GM19043 (cell line): Measurements from ENCODE around the gene FGF13.

Source experiments
- ATAC-seq: cut with Tn5 transposase; IDR thresholded peaks from one replicate; pipeline ENCODE4 v1.9.1; 2021; ENCODE audit warnings: low read depth; ENCODE audit not compliant: unreplicated experiment

FGF13 gene

GRCh38 chrX:138669693-138670092 lies 41.8 kb downstream of the FGF13 start:
- ATAC-seq = no peak

GRCh38 chrX:138664466-138664865 lies 47.1 kb downstream of the FGF13 start:
- no peak for ATAC-seq

- no peak for ATAC-seq
Observed at GRCh38 chrX:138664016-138664415, 47.5 kb downstream of the FGF13 start.

GRCh38 chrX:138651494-138651893 lies 60.0 kb downstream of the FGF13 start:
- ATAC-seq = no peak

- ATAC-seq = no peak
Observed at GRCh38 chrX:138648568-138648967, 62.9 kb downstream of the FGF13 start.

GRCh38 chrX:138638996-138639395 lies 72.5 kb downstream of the FGF13 start:
- no peak for ATAC-seq
